Fibroblast of skin of scalp (primary cell): ENCODE measurements around the gene EVI2B.
"Not testable (repeated sequence)": the region's sequence is repeated elsewhere in the genome, so short reads cannot be mapped to it uniquely, and the experiment has no call there.

ENCODE experiments used
- DNase-seq: peaks from one replicate; pipeline ENCODE4 v3.0.0-alpha.2; 2013

The EVI2B gene

DNA sequence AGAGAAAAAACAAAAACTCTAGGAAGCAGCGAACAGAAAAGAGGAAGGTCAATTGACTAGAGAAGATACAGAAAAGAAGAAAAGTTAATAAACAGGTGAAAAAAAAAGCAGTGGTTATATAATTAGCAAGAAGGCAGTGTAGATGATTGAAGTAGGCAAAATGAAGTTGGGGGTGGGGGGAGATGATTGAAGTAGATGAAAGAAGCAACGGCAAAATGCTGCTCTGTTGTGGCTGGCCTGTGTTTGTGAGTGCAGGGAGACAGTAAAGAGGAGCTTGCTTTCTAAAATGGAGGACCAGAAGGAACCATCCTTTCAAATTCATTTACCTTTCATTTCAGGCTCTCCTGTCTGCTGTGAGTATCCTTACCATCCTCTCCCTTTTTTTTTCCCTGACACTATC, 3.6 kb downstream of the EVI2B start:
- DNase-seq: no peak

DNA sequence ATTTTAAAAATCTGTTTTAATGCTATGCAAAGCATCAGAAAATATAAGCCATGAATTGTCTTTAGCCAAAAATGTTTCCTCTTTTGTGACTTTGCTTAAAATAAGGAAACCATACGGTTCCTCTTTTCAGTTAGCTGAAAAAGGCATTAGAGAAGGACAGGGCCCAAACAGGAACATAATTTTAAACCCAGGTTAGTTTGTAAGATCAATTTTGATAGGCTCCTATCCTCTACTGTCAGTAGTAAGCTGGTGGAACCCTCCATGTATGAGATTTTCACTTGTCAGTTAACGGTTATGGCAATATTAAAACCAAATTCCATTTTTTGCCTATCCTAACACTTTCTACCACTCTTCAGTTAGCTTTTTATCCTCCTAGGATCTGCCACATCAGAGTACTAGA, 4.3 kb downstream of the EVI2B start:
- DNase-seq: no peak

DNA sequence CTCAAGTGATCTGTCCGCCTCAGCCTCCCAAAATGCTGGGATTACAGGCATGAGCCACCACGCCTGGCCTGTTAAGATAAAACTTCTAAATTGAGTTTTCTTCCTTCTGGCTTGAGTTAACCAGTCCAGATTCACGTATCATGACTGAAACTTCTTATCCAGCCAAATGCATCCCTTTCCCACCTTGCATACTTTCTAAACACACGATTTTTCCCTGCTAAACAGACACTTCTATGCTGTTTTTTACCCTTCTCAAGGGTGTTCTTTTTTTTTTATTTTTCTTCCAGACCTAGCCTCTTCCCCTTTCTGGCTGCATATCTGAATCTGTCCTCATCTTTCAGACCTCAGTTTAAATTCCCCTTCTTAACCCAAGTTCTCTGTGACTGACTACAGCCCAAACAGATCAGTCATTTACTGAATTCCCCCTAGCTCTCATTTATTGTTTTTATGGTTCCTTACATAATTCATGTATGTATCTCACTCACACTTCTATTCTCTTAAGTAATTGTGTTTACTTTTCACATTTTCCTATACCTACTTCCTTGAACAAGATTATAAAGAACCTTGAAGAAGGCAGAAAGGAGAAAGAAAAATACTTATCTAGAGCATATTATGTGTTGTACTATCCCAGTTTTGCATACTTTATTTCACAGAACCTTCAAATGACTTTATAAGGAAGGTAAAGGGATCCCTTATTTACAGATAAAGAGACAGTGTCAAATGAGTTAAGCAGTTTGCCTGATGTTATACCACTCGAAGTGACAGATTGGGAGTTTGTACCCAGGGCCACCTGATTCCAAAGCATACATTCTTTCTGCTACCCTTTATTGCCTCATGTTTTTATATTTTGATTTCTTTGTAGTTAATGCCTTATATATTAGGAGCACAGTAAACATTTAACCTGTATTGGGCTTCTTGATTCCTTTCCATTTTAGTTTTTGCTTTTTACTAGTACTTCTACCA, 5.2 kb downstream of the EVI2B start:
- DNase-seq: no peak

DNA sequence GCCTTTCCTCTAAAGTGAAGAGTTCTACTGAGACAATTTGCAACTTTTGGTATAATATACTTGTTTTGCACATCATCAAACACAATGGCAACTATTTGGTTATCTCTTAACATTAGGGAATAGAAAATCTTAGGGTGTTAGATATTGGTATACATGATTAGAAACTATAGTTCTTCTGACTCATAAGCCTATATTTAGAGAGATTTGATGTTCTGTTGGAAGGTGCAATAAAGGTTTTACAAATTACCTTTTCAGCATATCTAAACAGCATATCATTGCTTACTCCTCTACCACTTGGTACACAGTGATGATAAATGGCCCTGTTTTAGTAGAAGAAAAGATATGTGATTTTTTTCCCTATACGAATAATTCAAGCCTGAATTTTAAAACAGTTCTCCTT, 6.2 kb downstream of the EVI2B start:
- DNase-seq: no peak

GRCh38 chr17:31299624-31300023, 14.2 kb downstream of the EVI2B start:
- no peak for DNase-seq

DNA sequence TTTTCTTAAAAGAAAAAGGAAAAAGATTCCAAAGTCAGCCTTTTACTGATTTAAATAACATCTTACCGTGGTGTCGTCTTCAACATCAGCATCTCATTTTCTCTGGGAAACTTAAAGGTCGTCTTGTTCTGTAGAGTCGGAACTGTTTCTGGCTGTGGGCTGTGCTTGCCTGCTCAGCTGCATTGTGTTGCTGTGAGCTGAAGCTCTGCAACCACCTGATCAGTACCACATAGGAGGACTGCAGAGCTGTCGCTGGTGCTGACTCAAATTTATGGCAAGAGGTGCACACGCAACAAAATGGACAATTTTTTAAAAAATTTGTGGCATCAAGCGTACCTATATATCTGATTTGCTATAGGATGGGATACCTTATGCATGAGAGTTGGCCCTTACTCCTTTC, 16.8 kb downstream of the EVI2B start, which contains the start of gene OMG:
Gene OMG (minus strand): TSS at position 150 of the 400 bp plus-strand sequence. CDS start 908 bp downstream, outside the sequence.
- DNase-seq: no peak

GRCh38 chr17:31296142-31296541, 17.7 kb downstream of the EVI2B start:
- DNase-seq: no peak

DNA sequence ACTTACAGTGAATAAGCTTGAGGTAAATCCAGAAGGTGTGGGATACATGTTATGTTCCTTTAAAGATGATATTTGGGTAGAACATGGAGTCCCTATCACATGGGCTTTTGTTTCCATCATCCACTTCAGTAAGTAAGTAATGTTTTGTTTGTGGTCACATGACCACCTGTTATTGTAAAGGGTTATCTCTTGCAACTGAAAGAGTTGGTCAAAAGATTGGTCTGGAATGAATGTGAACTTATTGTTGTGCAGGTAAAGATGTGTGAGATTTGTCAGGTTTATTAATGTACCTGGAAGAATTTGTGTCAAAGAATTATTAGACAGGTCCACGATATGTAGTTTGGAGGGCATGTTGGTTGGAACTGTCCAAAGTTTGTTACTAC, 18.4 kb downstream of the EVI2B start:
- no peak for DNase-seq

DNA sequence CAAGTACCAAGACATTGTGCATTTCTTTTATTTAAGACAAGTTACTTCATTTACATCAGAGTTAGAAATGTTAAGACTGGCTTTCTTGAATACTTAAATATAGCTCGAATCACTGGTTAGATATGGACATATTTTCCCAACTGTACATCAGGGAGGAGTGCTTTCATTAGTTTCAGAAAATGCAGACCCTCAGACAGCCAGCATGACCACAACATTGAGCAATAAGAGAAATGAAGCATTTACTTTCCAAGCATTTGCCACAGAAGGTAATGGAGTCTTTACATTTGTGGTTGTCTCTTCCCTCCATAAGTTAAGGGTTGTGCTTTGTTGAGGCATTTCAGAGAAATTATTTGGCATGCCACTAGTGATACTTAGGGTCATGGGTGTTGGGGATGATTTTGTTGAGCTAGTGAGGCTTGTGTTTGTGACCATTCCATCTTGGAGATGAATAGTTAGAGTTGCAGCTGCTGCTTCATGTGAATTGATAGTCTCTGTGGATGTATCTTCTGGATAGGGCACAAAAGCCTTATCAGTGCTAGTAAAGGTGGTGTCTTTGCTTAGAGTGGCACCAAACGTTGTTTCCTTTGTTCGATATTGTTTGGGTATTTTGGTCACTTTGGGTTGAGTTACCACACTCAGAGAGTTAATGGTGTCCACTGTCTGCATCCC, 18.9 kb downstream of the EVI2B start:
- DNase-seq: peak; percentile 72

GRCh38 chr17:31294231-31294630, 19.6 kb downstream of the EVI2B start:
- no peak for DNase-seq

DNA sequence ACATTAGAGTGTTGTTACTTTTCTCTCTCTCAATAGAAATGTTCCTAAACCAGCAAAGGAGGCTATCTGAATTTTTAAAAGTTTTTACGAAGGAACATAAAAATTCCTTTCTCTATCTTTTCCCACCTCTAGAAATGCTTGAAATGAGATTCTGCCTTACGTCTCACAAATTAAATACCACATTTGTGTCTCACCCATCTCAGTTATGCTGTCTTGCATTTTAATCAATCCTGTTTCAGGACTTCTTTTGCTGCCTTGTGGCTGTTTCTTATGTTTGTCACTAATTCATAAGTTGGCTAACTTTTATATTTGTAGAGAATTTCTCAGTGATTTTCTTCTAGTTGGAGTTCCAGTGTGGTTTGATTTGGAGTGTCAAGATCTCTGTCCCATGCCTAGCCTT, 20.3 kb downstream of the EVI2B start:
- DNase-seq: peak; percentile 63

DNA sequence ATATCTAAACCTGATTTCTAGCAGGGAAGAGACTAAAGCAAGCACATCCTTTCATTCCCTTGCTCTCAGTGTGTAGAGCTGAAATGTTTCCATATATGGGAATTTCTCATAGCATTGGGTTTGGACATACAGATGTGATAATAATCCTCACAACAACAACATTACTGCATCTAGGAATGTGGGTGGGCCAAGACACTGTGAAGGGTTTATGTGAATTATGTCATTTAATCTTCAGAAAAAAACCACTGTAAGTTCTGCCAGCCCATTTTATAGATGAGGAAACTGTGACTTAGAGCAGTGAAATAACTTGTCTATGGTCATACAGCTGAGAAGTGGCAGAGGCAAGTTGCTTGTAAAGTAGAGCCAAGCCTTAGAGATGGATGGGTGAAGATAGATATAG, 22.0 kb downstream of the EVI2B start:
- peak; percentile 86 for DNase-seq

DNA sequence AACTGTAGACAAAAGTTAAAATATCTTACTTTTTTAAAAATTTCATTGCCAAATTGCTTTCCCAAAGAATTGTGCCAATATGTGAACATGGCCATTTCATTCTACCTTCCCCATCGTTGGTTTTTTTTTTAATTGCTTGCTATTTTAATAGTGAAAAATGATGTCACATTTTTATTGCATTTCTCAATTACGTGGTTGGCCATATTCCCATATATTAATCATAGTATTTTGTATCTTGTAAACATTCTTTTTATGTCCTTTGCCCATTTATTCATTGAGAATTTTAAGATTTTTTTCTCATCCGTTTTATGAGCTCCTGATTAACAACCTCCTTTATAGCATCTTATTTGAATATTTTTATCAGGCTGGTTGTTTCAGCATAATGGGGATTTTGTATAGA, 24.1 kb downstream of the EVI2B start:
- DNase-seq: peak; percentile 26

GRCh38 chr17:31287932-31288331, 25.9 kb downstream of the EVI2B start:
- DNase-seq: not testable (repeated sequence)

- no peak for DNase-seq
Measured at GRCh38 chr17:31286587-31286986, 27.3 kb downstream of the EVI2B start.

DNA sequence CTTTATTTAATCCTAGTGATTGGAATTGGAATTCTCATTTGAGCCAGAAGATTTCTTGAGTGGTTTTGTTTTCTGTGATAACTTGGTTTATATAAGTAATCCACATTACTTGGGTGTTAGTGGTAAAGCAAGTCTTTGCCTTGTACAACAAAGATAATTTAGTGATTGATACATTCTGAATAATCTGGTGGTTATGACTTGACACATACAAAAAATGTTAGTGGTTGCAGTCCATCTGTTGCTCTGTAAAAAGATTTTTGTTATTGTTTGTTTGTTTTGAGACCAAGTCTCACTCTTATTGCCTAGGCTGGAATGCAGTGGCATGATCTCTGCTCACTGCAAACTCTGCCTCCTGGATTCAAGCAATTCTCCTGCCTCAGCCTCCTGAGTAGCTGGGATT, 30.0 kb downstream of the EVI2B start:
- no peak for DNase-seq

- no peak for DNase-seq
Measured at GRCh38 chr17:31281061-31281460, 32.8 kb downstream of the EVI2B start.

DNA sequence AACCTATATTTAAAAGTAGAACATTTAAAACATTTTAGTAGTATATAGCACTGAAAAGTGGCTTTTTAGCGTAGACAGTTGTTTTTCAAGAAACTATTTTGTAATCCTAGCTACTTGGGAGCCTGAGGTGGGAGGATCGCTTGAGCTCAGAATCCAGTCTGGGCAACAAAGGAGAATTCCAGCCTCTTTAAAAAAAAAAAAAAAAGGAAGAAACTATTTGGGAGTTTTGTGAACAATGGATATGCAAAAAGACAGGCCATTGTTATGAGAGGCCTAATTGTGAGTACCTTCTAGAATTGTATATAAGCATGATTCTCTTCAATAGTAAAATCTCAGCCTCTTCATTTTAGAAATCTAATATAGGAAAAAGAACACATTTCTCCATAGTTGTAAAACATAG, 34.5 kb downstream of the EVI2B start:
- no peak for DNase-seq

GRCh38 chr17:31275116-31275515, 38.7 kb downstream of the EVI2B start:
- no peak for DNase-seq

DNA sequence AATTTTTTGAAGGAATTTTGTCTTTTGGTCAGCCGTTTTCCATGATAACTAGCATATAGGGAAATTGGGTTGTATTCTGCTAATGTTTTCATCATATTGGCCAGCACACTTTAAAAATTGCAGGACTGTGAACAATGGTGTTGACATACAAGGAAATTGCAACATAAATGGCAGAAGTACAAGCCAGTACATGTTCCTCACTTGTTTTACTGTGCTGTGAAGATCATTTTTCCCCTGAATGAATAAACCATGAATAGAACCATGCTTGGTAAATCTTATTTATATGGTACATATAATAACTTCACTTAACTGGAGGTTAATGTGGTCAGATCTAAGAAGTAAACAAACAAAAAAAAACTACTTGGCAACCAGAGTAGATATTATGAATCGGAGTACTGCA, 39.6 kb downstream of the EVI2B start:
- DNase-seq: no peak

DNA sequence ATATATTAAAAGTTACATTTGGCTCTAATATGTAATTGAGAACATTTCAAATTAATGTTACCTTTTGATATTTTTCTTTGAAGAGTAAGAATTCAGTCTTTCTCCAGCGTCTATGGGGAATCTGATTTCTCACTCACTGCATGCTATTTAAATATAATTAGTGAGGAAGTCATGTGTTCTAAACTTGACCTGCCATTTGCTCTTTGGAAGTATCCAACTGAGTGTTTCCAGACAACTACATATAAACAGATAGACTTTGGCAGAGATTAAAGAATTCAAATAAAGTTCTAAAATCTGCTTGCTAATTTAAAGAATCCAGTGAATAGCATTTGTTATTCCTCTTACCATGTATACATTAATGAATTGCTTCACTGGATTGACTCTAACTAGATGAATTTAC, 40.3 kb downstream of the EVI2B start:
- DNase-seq: no peak

DNA sequence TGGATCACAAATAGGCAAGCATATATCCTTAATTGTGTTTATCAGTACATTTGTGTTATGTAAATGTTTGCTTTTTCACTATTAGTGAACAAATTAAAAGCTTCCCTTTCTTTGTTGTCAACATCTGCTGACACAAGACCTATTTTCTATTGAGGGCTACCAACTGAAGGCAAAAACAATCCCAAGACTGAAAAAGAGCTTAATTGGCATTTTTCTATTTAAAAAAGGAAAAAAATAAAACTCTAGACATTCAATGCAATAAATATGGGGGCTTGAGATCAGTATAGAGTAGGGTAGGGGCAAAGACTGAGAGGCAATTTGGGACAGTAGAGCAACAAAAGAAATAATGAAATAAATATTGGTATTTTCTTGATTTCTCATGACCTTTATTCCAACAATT, 41.1 kb downstream of the EVI2B start:
- no peak for DNase-seq

DNA sequence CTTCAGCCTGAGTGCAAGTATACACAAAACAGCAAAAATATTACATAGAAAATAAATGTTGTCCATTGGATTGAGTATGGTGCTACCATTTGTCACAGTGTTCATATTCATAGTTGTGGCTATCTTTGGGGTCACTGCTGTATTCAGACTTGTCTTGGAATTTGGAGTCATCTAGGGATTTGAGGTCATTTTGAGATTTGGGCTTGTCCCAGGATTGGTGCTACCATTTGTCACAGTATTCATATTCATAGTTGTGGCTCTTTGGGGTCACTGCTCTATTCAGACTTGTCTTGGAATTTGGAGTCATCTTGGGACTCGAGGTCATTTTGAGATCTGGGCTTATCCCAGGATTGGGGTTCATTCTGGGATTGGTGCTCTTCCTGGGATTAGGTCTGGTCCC, 41.6 kb downstream of the EVI2B start:
- no peak for DNase-seq

DNA sequence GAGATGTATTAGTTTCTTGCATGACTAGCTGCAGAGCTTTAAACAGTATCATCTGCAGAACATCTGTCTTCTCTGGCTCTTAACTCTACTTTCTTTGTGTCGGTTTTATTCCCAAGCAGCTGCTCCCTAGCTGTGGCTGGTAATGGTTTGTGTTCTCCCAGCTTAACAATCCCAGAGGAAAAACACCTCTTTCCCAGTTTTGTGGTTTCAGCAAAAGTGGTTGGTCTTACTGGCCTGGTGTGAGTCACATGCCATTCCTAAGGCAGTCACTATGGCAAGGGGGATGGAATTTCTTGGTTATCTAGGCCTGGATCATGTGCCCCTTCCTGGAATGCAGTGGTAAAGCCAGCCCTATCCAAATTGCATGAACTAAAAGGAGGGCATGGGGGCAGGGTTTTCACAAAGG, 44.3 kb downstream of the EVI2B start:
- DNase-seq: peak; percentile 98
